Kidney (tissue), 14 donors: ENCODE measurements around the gene ERFL. TPM values are rescaled to one million over a fixed set of nuclear protein-coding genes. Genes with fewer than 3 reads are reported as not detected.
A peak's percentile ranks its signal among the peaks of the same experiment; 100 is the strongest.

Source experiments
- DNase-seq, 5 donors: peaks; one replicate each; pipeline ENCODE4 v3.0.0-alpha.2; 2013 to 2020
- FAIRE-seq: peaks from 2 replicates; lab custom pipeline; 2012; peaks lifted over from hg19 to GRCh38; lab: Jason Lieb, UNC
- H3K27ac ChIP-seq, 2 donors: one replicate each; pipeline ENCODE4 v1.7.0; 2013; ENCODE audit warnings: low read depth in 2 of 2, low read length in 2 of 2, inconsistent platforms in 1 of 2
- H3K27me3 ChIP-seq: one replicate; pipeline ENCODE4 v1.7.1; 2013; ENCODE audit warnings: low read length, inconsistent platforms; ENCODE audit not compliant: control insufficient read depth, insufficient read depth
- H3K36me3 ChIP-seq, 3 donors: one replicate each; pipeline versions ENCODE4 v1.7.0 to v1.7.1; 2013; ENCODE audit warnings: low read length in 3 of 3, control low read depth in 1 of 3, inconsistent platforms in 1 of 3; ENCODE audit not compliant: insufficient read depth in 3 of 3, control insufficient read depth in 2 of 3
- H3K4me1 ChIP-seq, 3 donors: one replicate each; pipeline versions ENCODE4 v1.7.0 to v1.7.1; 2013; ENCODE audit warnings: low read length in 3 of 3, inconsistent platforms in 1 of 3, low read depth in 1 of 3; ENCODE audit not compliant: control insufficient read depth in 2 of 3, insufficient read depth in 2 of 3
- H3K4me3 ChIP-seq, 3 donors: one replicate each; pipeline versions ENCODE4 v1.7.0 to v1.8.1; 2013; ENCODE audit warnings: low read length in 3 of 3, control low read depth in 1 of 3, inconsistent platforms in 1 of 3
- H3K9ac ChIP-seq, 3 donors: one replicate each; pipeline versions ENCODE4 v1.7.0 to v1.7.1; 2013; ENCODE audit warnings: low read length in 3 of 3, control low read depth in 1 of 3, inconsistent platforms in 1 of 3
- H3K9me3 ChIP-seq, 3 donors: one replicate each; pipeline versions ENCODE4 v1.7.0 to v1.7.1; 2013; ENCODE audit warnings: low read length in 3 of 3, control low read depth in 1 of 3, inconsistent platforms in 1 of 3; ENCODE audit not compliant: control insufficient read depth in 2 of 3, insufficient read depth in 1 of 3
- intact Hi-C: fragments of 100-400 bp; cut with DNase I; formaldehyde crosslinking; loops from one replicate; pipeline ENCODE4 v1.11.1; 2022
- polyA plus RNA-seq: library from polyadenylated mRNA; stranded (reverse); fragments of 350-450 nt; fragmentation: Illumina TruSeq; extraction: RNeasy Lipid Tissue Mini Kit (QIAGEN cat#74804); gene quantifications from one replicate; pipeline ENCODE4 v1.2.3, GENCODE V29; 2014; ENCODE audit warnings: low read depth, low replicate concordance; ENCODE audit not compliant: insufficient read depth
- total RNA-seq: library from RNA; stranded (reverse); fragmentation: NEBNext Ultra II Directional; extraction: Animal tissue kit (Norgen Biotek cat#: 25700); gene quantifications from one replicate; pipeline ENCODE4 v1.2.1, GENCODE V29; 2021
- TF ChIP-seq, protein P1 (sequence below): IDR thresholded peaks from 3 replicates; pipeline ENCODE4 v1.5.1; 2012; ENCODE audit warnings: mild to moderate bottlenecking, moderate library complexity, borderline replicate concordance; ENCODE audit not compliant: insufficient read depth; ENCODE audit errors: extremely low read depth
- donor health status: control.
- donor health status: control.
- donor health status: control.
- donor health status: control.
- donor health status: control.
- donor health status: DM: yes; HTN: yes; CAD: no.
- donor health status: Normal renal cell carcinoma (clear cell type).

The ERFL gene
- total and polyA plus RNA-seq, 2 donors from 2014 or later: 0.69 TPM; not detected in 1

DNA sequence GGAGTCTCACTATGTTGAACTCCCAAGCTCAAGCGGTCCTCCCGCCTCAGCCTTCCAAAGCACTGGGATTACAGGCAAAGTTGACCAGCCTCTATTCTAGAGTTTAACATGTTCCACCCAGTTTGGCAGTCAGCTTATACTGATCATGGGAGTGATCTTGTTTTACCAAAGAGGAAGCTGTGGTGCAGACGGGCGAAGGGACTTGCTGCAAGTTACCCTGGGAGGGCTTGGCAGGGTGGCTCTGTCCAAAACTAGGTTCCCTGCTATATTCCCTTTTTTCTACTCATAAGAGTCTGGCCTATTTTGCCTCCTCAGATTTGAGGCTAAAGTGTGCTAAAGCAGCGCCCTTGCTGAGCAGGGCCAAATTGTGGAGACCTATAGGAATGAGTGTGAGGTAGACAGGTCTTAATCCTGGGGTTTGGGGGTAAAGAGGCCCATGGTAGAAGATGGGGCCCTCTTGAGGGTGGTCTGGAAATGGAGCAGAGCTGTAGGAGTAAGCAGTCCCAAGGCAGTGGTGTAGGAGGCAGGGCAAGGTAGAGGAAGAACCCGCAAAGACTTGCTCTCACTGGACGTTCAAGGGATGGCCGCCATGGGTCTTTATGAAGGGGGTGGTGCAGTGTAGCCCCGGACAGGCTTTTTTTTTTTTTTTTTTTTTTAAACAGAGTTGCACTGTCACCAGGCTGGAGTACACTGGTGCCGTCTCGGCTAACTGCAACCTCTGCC is 64.9 kb downstream of the ERFL start:
- no peak overlapping the region for H3K4me3 ChIP-seq
- intact Hi-C loops: no loop called here
- peak in 1 of 5 donors; percentile 26 for DNase-seq
- no peaks in the 10 kb centered on the region for H3K9me3 ChIP-seq
- no peaks in the 10 kb centered on the region for H3K27me3 ChIP-seq
- TF ChIP-seq, protein P1, sequence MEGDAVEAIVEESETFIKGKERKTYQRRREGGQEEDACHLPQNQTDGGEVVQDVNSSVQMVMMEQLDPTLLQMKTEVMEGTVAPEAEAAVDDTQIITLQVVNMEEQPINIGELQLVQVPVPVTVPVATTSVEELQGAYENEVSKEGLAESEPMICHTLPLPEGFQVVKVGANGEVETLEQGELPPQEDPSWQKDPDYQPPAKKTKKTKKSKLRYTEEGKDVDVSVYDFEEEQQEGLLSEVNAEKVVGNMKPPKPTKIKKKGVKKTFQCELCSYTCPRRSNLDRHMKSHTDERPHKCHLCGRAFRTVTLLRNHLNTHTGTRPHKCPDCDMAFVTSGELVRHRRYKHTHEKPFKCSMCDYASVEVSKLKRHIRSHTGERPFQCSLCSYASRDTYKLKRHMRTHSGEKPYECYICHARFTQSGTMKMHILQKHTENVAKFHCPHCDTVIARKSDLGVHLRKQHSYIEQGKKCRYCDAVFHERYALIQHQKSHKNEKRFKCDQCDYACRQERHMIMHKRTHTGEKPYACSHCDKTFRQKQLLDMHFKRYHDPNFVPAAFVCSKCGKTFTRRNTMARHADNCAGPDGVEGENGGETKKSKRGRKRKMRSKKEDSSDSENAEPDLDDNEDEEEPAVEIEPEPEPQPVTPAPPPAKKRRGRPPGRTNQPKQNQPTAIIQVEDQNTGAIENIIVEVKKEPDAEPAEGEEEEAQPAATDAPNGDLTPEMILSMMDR: no peak
- peaks cover 2 to 22% (median 11%) of the 10 kb centered on the region in 3 donors for H3K4me1 ChIP-seq
- peaks cover 17 to 40% (median 21%) of the 10 kb centered on the region in 3 donors for H3K36me3 ChIP-seq
- FAIRE-seq: no peak
- H3K27ac ChIP-seq: no peak overlapping the region
- no peak overlapping the region for H3K9ac ChIP-seq

DNA sequence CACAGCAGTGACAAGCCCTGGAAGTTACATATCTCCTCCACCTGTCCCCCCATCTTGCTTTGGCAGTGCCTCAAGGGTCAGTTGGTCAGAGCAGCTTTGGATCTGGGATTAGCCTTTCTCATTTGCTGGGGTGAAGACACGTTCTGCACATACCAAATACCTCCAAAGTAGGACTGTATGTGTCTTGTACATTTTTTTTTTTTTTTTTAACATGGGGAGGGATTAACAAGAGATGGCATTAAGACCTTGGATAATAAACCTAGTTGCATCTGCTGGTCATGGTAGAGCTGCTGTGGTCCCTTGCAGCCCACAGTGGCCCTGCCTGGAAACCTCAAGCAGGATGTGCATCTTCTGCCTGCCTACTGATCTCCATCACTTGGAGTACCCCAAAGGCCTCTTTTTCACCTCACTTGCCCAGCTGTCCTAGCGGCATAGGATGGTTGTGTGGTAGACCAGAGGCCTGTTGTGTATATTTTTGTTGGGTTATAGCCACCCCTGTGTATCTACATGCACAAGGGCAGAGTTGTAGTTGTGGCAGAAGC is 65.7 kb downstream of the ERFL start:
- intact Hi-C loops: no loop called here
- H3K9ac ChIP-seq: no peak overlapping the region
- FAIRE-seq: no peak
- peak in 1 of 5 donors; percentile 29 for DNase-seq
- TF ChIP-seq, protein P1: no peak
- H3K4me3 ChIP-seq: no peak overlapping the region
- peaks cover 17 to 34% (median 20%) of the 10 kb centered on the region in 3 donors for H3K36me3 ChIP-seq
- H3K4me1 ChIP-seq: peaks cover 2 to 22% (median 11%) of the 10 kb centered on the region in 3 donors
- no peaks in the 10 kb centered on the region for H3K9me3 ChIP-seq
- no peak overlapping the region for H3K27ac ChIP-seq
- no peaks in the 10 kb centered on the region for H3K27me3 ChIP-seq

DNA sequence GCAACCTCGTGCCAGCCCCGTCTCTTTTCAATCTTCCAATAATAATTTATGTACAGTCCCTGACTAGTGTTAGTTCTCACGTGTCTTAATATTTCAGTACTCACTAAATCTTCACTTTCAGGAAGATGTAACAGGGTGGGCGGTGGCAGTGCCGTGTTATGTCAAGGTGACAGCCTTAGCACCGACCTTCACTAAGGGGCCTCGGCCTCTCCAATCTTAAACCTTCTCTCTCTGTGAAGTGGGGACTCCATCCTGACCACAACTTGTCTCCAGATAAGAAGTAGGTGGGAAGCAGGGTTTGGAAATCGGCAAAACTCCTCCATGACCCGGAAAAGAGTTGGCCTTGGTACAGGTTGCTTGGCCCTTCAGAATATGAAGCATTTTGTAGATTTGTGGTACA is 66.4 kb downstream of the ERFL start:
- intact Hi-C loops: no loop called here
- Histone ChIP-seq H3K9me3 (no peaks in the 10 kb centered on the region), H3K4me3 (peak overlapping the region in 1 of 3 donors; percentile 87), H3K4me1 (peaks cover 2 to 22% (median 11%) of the 10 kb centered on the region in 3 donors), H3K9ac (peak overlapping the region in 2 of 3 donors; percentile 94 to 98), H3K27me3 (no peaks in the 10 kb centered on the region), H3K36me3 (peaks cover 17 to 34% (median 20%) of the 10 kb centered on the region in 3 donors), H3K27ac (no peak overlapping the region)
- FAIRE-seq: no peak
- TF ChIP-seq, protein P1: no peak
- DNase-seq: peak in 1 of 5 donors; percentile 33
